ENCODE results near the gene NINJ1.
"Not testable (repeated sequence)": the region's sequence is repeated elsewhere in the genome, so short reads cannot be mapped to it uniquely, and the experiment has no call there.

NINJ1 gene

DNA sequence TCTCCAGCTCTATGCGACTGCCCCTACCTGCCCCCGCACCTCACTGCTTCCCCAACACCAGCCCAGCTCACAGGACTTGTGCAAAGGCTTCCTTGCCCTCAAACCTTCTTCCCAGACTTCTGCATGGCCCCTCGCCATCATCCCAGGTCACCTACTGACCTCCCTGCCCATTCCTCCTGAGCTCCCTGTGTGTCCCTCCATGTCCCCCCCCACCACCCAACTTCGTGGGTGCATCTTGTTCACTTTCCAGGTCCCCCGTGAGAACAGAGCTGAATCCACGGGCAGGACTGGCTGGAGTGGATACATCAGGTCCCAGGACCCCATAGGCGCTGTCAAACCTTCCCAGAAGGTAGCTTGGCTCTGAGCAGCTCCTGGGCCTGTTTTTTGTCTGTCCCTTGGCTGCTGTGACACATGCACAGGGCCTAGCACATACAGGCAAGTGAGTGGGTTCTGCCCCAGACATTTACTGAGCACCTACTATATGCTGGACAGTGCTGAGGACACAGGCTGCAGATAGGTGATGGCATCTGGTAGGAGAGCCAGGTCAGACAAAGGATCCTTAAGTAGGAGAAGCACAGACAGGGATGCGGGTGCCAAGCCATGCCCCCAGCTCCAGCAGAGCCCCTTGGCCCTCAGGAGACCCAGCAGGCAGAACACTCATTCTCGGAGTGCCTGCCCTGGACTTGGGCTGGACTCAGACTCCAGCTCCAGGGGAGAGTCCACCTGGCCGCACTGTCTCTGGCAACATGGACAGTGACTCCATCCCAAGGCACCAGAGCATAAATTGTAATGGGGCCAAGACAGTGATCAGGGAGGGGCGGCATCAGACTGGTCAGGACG lies 15.0 kb downstream of the NINJ1 start:
- DNase-seq, result no peak

DNA sequence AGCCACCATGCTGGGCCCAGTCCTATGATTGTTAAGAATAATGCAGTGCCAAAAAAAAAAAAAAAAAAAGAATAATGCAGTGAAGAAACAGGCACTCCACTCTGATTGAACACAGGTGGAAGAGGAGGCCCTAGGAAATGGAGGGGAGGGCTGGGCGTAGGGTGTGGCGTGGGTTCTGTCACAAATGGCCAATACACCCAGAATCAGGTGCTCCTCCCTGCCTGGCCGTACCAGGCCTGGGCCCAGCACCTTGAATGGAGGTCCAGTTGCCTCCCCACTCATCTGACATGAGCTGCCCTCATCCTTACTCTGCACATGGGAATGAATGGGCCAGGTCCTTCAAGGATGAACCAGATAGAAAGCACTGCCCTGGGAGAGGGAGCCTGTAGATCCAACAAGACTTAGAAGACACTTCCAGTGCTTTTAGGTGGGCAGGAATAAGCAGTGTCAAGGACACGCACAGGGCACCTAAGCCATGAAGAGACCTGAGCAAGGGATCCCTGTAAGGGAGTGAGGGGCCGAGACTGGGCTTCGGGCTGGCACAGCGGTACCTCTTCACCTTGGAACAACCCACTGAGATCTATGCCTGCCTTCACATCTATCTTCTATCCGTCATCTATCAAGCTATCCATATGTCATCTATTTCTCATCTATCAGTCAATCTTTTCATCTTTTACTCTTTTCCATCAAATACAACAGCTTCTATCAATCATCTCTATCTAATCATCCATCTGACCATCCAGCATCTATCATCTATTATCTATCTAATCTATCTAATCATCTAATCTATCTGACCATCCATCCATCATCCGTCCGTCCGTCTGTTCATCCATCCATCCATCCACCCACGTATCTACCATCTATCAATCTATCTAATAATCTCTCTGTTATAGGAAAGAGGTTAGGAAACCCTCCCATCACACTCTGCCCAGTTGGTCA lies 15.9 kb downstream of the NINJ1 start:
- no peak for DNase-seq

DNA sequence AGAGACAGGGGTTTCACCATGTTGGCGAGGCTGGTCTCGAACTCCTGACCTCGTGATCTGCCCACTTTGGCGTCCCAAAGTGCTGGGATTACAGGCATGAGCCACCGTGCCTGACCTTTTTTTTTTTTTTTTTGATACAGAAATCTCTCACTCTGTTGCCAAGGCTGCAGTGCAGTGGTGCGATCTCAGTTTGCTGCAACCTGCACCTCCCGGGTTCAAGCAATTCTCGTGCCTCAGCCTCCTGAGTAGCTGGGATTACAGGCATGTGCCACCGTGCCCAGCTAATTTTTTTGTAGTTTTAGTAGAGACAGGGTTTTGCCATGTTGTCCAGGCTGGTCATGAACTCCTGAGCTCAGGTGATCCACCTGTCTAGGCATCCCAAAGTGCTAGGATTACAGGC lies 16.5 kb downstream of the NINJ1 start:
- DNase-seq, result not testable (repeated sequence)

DNA sequence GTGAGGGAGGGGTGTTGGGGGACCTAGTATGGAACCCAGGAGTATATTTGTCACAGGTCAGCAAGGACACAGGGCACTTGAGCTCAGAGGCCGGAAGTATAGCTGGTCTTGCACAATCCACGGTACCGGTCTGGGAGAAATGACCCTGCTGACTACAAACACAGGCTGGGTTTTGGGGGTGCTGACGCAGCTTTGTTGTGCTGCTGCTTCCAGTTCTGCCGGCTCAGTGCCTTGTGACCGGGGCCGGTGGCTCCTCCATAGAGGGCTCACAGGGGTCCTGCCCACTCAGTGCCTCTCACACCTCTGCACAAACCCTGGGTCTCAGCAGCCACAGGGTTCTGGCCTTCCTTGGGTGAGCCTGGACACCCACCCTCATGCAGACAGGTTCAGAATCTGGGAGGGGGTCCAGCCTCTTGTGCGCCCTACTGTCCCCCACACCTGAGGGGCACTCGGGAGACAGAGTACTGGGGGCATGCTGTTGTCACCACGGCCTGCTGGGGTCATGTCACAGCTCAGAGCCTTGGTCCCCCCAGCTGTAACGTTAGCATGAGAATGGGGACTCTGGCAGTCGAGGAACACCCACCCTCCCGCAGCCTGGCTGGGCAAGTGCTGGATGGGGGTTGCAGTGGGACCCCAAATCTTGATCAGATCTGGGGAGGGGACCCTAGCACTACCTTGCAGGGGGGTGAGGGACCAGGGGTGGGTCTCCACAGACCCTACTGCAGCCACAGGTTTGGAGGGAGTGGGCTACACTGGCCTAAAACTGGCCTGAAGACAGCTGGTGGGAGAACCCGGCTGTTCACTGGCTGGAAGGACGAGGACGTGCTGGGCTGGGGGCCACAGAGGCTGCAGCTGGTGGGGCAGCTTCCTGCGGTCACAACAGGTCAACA lies 17.7 kb downstream of the NINJ1 start:
- no peak for DNase-seq

DNA sequence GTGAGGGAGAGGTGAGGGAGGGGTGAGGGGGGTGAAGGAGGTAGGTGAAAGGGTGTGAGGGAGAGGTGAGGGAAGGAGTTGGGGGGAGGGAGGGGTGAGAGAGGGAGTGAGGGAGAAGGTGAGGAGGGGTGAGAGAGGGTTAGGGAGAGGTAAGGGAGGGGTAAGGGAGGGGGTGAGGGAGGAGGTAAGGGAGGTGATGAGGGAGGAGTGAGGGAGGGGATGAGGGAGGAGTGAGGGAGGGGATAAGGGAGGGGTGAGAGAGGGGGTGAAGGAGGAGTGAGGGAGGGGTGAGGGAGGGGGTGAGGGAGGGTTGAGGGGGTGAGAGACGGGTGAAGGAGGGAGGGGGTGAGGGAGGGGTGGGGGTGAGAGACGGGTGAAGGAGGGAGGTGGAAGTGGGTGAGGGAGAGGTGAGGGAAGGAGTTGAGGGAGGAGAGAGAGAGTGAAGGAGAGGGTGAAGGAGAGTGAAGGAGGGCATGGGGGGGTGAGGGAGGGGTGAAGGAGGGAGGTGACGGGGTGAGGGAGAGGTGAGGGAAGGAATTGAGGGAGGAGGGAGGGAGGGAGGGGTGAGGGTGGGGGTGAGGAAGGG lies 18.5 kb downstream of the NINJ1 start:
- no peak for DNase-seq

DNA sequence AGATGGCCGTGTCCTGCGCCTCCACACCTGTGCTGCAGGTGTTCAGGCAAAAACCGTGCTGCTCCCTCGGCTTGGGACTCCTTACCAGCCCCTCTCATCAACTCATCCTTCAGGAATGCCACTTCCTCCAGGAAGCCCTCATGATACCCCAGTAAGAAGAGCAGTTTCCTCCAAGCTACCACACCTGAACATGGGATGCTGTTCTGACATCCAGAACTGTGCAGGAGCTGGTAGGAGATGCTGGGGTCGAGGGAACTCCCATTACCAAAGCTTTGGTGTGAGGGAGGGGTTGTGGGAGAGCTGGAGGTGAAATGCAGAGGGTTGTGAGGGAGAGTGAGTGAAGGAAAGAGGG lies 19.1 kb downstream of the NINJ1 start:
- DNase-seq, result no peak

DNA sequence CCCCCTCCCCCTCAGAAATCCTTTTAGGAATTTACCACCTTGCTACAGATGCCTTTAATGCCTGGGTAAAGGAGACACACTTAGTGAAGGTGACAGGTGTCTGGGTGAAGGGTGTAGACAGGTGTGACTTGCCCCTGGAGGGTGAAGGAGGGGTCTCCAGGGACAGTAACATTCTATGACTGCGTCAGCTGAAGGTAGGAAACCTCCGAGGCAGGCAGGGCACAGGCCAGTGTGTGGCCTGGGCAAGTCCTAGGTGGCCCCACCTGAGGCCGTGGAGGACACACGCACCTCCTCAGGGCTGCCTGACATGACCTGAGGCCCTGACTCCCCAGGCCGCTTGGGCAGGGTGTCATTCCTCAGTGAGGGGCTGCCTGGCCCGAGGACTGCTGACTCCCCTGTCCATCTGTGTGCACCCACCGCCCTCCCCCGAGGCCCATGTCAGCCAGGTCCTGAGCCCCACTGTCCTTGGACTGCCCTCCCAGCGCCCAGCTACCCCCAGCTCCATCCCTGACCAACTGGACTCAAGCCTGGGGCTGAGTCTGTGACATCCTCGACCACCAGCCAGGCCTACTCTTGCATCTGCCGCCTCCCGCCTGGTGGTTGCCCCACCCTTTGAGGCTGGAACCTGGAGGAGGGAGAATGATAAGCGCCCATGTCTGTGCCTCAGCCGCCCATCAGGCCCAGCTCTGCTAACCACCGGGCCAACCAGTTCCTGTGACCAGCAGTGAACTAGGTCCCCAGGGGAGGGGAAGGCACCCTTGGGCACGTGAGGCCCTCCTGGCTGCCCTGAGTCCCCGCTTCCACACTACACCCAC lies 19.7 kb downstream of the NINJ1 start:
- no peak for DNase-seq

DNA sequence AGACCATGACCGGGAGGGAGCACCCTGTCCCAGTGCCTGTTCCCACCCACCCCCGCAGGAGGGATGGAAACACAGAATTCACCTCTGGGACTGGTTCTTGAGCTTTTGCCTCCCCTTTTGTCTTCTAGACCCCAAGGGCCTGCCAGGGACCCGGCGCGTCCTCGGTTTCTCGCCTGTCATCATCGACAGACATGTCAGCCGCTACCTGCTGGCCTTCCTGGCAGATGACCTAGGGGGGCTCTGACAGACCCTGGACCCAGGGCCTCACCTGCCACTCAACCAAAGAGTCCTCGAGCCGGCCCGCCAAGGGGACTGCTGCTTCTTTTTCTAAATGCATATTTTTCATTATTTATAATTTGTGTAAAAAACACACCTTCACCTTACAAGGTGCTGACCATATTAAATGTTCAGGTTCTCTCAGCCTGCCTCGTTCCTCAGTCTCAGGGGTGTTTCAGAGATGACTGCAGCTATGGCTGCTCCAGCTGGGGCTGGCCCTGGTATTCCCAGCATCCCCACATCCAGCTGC lies 21.1 kb downstream of the NINJ1 start:
- no peak for DNase-seq

DNA sequence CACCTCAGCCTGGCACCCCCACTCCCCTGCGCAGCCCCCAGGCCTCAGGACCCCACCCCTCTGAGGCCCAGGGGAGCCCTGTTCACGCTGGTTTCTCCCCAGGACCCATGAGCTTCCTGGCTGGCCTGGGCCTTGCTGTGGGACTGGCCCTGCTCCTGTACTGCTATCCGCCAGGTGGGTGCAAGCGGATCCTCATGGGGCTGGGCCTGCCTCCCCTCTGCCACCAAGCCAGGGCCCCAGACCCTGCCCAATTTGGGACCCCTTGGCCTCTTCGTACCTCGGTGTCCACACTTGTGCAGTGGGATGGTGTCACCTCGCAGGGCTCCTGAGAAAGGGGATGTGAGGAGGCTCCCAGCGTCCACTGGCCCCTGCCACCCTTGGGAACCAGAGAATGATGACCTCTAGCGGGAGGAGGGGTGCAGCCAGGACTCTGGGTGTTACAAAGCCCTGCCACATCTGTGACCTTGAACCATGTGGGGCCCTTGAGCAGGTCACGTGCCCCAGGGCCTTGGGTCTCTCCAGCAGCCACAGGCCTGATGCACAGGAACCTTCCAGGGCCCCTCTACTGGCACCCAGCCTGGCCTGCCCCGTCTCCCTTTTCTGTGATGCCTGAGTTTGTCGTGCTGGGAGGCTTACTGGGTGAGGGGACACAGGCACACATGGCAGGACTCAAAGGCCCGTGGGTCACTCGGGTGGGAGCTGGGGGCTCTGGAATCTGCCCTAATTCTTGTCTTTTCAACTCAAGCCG lies 21.8 kb downstream of the NINJ1 start:
- DNase-seq, result no peak

DNA sequence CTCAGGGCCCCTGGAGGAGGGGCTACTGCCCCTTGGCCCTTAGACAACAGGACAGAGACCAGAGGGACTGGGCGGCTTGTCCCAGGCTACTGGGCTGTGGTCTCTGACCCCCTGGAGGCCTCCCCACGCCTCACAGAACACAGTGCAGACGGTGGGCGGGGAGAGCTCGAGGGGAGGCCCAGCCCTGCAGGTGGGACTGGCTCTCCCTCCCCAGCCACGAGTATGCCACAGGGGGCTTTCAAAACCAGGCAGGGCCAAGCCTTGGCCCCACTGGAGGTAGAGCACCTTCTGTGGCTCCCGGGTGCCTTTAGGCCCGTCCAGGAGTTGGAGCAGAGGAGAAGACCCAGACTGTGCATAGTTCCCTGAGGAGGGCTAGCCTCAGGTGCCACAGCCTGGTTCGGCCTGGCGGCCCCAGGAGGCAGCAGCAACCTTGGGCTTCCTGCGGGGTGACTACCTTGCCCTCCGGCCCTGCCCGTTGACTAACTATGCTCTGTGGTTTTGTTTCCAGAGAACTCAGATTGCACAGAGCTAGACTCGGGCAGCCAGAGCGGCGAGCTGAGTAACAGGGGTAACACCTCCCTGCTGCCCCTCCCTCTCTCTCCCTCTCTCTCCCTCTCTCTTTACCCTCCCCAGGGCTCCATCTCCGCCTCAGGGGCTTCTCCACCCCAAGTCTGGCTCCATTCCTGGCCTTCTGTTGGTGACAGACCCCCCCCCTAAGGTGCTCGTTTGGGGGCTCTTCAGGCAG lies 22.5 kb downstream of the NINJ1 start:
- no peak for DNase-seq

DNA sequence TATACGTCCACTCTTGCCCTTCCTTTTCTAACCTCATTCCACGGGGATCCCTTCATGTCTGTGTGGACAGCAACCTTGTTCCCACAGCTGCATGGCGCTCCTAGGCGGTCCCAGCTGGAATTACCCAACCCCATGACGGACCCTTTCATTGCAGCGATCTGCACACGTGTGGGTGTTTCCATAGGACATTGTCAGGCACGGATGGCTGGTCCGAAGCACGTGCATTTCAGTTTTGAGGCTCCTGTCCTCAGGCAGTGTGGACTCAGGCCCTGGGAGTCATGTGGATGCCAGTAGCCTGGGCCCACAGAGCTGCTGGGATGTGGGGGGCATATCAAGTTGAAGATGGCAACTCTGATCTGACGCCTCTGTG lies 23.1 kb downstream of the NINJ1 start:
- DNase-seq, result no peak

DNA sequence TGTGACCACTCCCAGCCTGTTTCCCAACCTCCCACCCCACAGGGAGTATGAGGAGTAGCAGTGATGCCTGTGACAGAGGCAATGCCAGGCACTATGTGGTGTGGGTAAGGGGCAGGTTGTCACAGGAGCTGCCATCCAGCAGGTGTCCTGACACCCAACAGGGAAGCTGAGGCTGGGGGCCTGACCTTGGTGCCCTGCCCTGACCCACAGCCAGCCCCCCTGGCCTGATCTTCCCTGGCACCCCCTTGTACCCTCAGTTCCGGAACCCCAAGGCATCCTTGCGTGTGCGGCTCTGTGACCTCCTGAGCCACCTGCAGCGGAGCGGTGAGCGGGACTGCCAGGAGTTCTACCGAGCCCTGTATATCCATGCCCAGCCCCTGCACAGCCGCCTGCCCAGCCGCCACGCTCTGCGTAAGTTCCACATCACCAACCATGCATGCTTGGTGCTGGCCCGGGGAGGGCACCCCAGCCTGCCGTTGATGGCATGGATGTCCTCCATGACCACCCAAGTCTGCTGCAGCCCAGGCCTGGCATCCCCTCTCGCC lies 23.7 kb downstream of the NINJ1 start:
- no peak for DNase-seq

DNA sequence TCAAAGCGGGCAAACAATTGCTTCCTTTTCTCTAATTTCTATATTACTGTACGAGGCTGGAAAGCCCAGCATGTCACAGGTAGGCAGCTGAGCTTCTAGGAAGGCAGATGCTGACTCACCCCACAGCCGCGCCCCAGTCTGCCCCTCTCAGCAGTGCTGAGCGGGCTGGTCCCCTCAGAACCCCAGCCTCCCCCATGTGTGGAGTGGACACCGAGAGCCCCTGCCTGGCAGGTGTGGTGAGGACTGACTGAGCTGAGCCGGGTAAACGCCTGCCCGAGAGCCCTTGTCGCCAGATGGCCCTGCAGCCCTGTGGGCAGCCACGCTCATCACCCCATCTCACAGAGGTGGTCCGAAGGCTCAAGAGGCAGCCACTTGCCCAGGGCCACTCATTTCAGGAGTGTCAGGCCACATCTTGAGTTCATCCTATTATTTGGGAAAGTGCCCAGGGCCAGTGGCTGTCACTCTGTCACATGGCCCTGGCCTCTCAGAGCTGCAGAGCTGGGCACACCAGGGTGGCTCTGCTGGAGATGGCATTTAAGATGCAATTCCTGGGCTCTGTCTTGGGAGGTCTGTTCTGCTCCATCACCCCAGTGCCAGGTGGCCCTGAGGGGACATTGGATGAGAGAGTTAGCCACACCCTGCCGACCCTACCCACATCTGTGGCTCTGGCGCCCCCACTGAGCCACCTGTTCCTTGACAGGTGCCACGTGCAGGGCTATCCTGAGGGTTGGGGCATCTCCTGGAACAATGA lies 25.6 kb downstream of the NINJ1 start:
- DNase-seq, result no peak

DNA sequence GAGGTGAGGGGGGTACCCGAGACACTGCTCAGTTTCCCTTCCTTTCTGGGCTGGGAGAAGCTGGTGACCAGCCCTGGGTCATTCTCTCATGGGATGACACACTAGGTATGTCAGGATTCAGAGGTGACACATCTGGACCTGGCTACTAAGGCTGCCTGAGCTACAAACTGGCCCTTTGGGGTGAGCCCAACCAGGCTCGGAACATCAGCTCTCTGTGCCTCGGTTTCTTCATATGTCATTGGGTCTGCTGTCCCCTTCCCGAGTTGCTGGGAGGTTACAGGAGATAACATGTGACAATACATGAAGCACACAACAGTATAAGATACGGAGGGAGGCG lies 26.3 kb downstream of the NINJ1 start:
- DNase-seq, result no peak

DNA sequence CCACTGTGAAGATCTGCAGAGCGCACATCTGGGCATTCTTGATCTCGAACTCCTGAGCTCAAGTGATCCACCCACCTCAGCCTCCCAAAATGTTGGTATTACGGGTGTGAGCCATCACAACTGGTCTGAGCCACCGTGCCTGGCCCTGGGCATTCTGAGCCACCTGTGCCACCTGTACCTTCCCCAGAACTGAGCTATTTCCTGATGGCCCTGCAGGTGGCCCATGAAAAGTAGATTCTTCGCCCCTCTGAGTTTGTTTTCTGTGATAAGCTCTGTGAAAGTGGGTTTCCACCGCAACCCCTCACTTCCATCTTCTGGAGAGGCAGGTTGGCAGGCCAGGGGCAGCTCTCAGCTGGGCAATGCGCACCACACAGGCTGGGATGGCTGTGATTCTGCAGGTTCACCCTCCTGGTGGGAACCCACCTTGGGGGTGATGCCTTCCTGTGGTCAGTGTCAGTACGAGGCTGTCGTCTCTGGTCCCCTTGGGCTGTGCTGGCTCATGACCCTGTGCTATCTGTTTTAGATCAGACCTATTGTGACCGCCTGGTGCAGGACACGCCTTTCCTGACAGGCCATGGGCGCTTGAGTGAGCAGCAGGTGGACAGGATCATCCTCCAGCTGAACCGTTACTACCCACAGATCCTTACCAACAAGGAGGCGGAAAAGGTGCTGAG lies 26.8 kb downstream of the NINJ1 start:
- DNase-seq, result no peak

DNA sequence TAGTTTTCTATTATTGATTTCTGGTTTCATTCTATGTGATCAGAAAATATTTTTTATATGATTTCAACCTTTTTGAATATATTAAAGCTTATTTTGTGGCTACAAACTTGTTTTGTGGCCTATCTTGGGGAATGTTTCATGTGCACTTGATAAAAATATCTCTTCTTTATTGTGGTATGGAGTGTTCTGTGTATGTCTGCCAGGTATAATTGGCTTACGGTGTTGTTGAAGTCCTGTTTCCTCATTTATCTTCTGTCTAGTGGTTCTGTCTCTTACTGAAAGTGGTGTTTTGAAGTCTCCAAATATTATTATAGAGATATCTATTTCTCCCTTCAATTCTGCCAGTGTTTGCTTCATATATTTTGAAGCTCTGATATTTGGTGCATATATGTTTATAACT lies 28.4 kb downstream of the NINJ1 start:
- DNase-seq, result no peak

DNA sequence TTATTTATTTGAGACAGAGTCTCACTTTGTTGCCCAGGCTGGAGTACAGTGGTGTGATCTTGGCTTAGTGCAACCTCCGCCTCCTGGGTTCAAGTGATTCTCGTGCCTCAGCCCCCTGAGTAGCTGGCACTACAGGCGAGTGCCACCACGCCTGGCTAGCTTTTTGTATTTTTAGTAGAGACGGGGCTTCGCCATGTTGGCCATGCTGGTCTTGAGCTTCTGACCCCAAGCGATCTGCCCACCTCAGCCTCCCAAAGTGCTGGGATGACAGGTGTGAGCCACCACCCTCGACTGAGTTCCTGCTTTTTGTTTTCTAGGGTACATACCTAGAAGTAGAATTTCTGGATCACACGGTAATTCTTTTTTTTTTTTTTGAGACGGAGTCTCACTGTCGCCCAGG lies 33.0 kb downstream of the NINJ1 start:
- not testable (repeated sequence) for DNase-seq

DNA sequence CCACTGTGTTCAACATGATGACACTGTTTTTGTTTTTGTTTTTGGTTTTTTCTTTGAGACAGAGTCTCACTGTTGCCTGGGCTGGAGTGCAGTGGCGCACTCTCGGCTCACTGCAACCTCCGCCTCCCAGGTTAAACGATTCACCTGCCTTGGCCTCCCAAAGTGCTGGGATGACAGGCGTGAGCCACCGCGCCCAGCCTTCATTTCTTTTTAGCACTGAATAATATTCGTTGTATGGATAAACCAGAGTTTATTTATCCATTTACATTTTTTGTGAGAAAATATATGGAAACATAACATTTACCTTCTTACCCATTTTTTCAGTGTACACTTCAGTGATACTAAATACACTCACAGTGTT lies 33.8 kb downstream of the NINJ1 start:
- no peak for DNase-seq

Measured in effector CD4-positive, alpha-beta T cell (primary cell).